ENCODE measurements around the gene IL1RAP.
A peak's percentile ranks its signal among the peaks of the same experiment; 100 is the strongest.
"Not testable (repeated sequence)": the region's sequence is repeated elsewhere in the genome, so short reads cannot be mapped to it uniquely, and the experiment has no call there.

Gene IL1RAP

GRCh38 chr3:190513409-190514370 is at the start of gene IL1RAP:
IL1RAP (plus strand) TSS chr3:190514085; CDS start chr3:190564290, 50,205 bp downstream.
- DNase-seq (ENCODE audit: low read depth in 2 of 2) = peak; percentile 82 to 83

- no peak for DNase-seq (ENCODE audit: low read depth in 2 of 2)
Measured at GRCh38 chr3:190467922-190468321, 46.0 kb upstream of the IL1RAP start.

- DNase-seq (ENCODE audit: low read depth in 2 of 2) = not testable (repeated sequence)
Measured at GRCh38 chr3:190473261-190473660, 40.6 kb upstream of the IL1RAP start.

GRCh38 chr3:190481779-190482178 is 32.1 kb upstream of the IL1RAP start:
- DNase-seq (ENCODE audit: low read depth in 2 of 2) = no peak

- DNase-seq (ENCODE audit: low read depth in 2 of 2) = no peak
Measured at GRCh38 chr3:190485830-190486532, 27.9 kb upstream of the IL1RAP start.

- no peak for DNase-seq (ENCODE audit: low read depth in 2 of 2)
Measured at GRCh38 chr3:190486533-190486864, 27.4 kb upstream of the IL1RAP start.

GRCh38 chr3:190486908-190487607 is 26.8 kb upstream of the IL1RAP start:
- DNase-seq (ENCODE audit: low read depth in 2 of 2) = no peak

GRCh38 chr3:190491533-190492054 is 22.3 kb upstream of the IL1RAP start:
- no peak for DNase-seq (ENCODE audit: low read depth in 2 of 2)

GRCh38 chr3:190492129-190492528 is 21.8 kb upstream of the IL1RAP start:
- no peak for DNase-seq (ENCODE audit: low read depth in 2 of 2)

- no peak for DNase-seq (ENCODE audit: low read depth in 2 of 2)
Measured at GRCh38 chr3:190492966-190493365, 20.9 kb upstream of the IL1RAP start.

- DNase-seq (ENCODE audit: low read depth in 2 of 2) = no peak
Measured at GRCh38 chr3:190494907-190495306, 19.0 kb upstream of the IL1RAP start.

GRCh38 chr3:190495354-190495753 is 18.5 kb upstream of the IL1RAP start:
- DNase-seq (ENCODE audit: low read depth in 2 of 2) = no peak

GRCh38 chr3:190495796-190496195 is 18.1 kb upstream of the IL1RAP start:
- DNase-seq (ENCODE audit: low read depth in 2 of 2) = no peak

- DNase-seq (ENCODE audit: low read depth in 2 of 2) = no peak
Measured at GRCh38 chr3:190496859-190497258, 17.0 kb upstream of the IL1RAP start.

GRCh38 chr3:190497811-190498210 is 16.1 kb upstream of the IL1RAP start:
- no peak for DNase-seq (ENCODE audit: low read depth in 2 of 2)

GRCh38 chr3:190498293-190498692 is 15.6 kb upstream of the IL1RAP start:
- DNase-seq (ENCODE audit: low read depth in 2 of 2) = no peak

- no peak for DNase-seq (ENCODE audit: low read depth in 2 of 2)
Measured at GRCh38 chr3:190499122-190499521, 14.8 kb upstream of the IL1RAP start.

GRCh38 chr3:190502946-190503345 is 10.9 kb upstream of the IL1RAP start:
- DNase-seq (ENCODE audit: low read depth in 2 of 2) = no peak

- no peak for DNase-seq (ENCODE audit: low read depth in 2 of 2)
Measured at GRCh38 chr3:190504354-190505125, 9.3 kb upstream of the IL1RAP start.

GRCh38 chr3:190505381-190506003 is 8.4 kb upstream of the IL1RAP start:
- no peak for DNase-seq (ENCODE audit: low read depth in 2 of 2)

GRCh38 chr3:190506271-190506670 is 7.6 kb upstream of the IL1RAP start:
- DNase-seq (ENCODE audit: low read depth in 2 of 2) = no peak
